Cardiac muscle cell (in vitro differentiated cells and primary cell): ENCODE data around the gene CDHR4. TPM values are rescaled to one million over a fixed set of nuclear protein-coding genes. Genes with fewer than 3 reads are reported as not detected.
A peak's percentile ranks its signal among the peaks of the same experiment; 100 is the strongest.
"Not testable (repeated sequence)": the region's sequence is repeated elsewhere in the genome, so short reads cannot be mapped to it uniquely, and the experiment has no call there.

ENCODE experiments used
- DNase-seq, 2 donors: peaks; one replicate each; pipeline versions ENCODE4 v3.0.0 to v3.0.0-alpha.2; 2010 to 2017; ENCODE audit warnings: low read depth in 1 of 2, low spot score in 1 of 2
- H3K27ac ChIP-seq: fragments of 200-600 bp; sonication (generic); 2 replicates; pipeline ENCODE4 v1.5.1; 2016
- H3K27me3 ChIP-seq: fragments of 200-600 bp; sonication (generic); 2 replicates; pipeline ENCODE4 v1.6.0; 2016; ENCODE audit warnings: control low read depth
- H3K36me3 ChIP-seq: fragments of 200-600 bp; sonication (generic); 2 replicates; pipeline ENCODE4 v1.5.1; 2016; ENCODE audit warnings: control low read depth
- H3K4me1 ChIP-seq: fragments of 200-600 bp; sonication (generic); 2 replicates; pipeline ENCODE4 v1.8.1; 2017; ENCODE audit warnings: low read depth, mild to moderate bottlenecking, mixed run types
- H3K4me3 ChIP-seq: fragments of 200-600 bp; sonication (generic); 2 replicates; pipeline ENCODE4 v1.5.1; 2016; ENCODE audit warnings: mild to moderate bottlenecking
- H3K9me3 ChIP-seq: fragments of 200-600 bp; sonication (generic); 2 replicates; pipeline ENCODE4 v1.5.1; 2017; ENCODE audit warnings: low read depth, mild to moderate bottlenecking, control low read depth
- CTCF ChIP-seq: IDR thresholded peaks from 2 replicates; pipeline ENCODE4 v1.5.1; 2012; ENCODE audit warnings: low read depth, mild to moderate bottlenecking, low read length
- polyA plus RNA-seq: library from polyadenylated mRNA; unstranded; fragments of >200 nt; fragmentation: Nextera tagmentation; extraction: Ambion mirVana; gene quantifications from 2 replicates; pipeline ENCODE4 v1.2.1, GENCODE V29; 2016
- total RNA-seq: library from RNA; depleted of rRNA; stranded (reverse); fragments of >200 nt; gene quantifications from 2 replicates; pipeline ENCODE4 v1.2.3, GENCODE V29; 2016

The CDHR4 gene
- total and polyA plus RNA-seq, 2 experiments from 2014 or later, result 0.27 TPM; not detected in 1

- no peak overlapping the region for H3K27ac ChIP-seq
- H3K36me3 ChIP-seq, result no peaks in the 10 kb centered on the region
Measured at GRCh38 chr3:49841126-49841696, 41.5 kb upstream of the CDHR4 start.

GRCh38 chr3:49840388-49840787 lies 40.7 kb upstream of the CDHR4 start:
- Histone ChIP-seq H3K36me3 (no peaks in the 10 kb centered on the region), H3K27ac (no peak overlapping the region), H3K4me3 (no peak overlapping the region), H3K4me1 (no peaks in the 10 kb centered on the region), H3K27me3 (no peaks in the 10 kb centered on the region), H3K9me3 (no peaks in the 10 kb centered on the region)
- no peak for TF ChIP-seq CTCF
- peak in 1 of 2 donors; percentile 11 for DNase-seq

More at GRCh38 chr3:49841126-49841696, 41.5 kb upstream of the CDHR4 start:
- peak; percentile 30 to 49 for DNase-seq
- no peaks in the 10 kb centered on the region for H3K27me3 ChIP-seq
- no peaks in the 10 kb centered on the region for H3K4me1 ChIP-seq
- no peak overlapping the region for H3K4me3 ChIP-seq
- H3K9me3 ChIP-seq, result no peaks in the 10 kb centered on the region
- TF ChIP-seq CTCF, result peak; percentile 48

- H3K27me3 ChIP-seq, result no peaks in the 10 kb centered on the region
- no peak overlapping the region for H3K4me3 ChIP-seq
- H3K4me1 ChIP-seq, result no peaks in the 10 kb centered on the region
- H3K27ac ChIP-seq, result no peak overlapping the region
- H3K9me3 ChIP-seq, result no peaks in the 10 kb centered on the region
- no peaks in the 10 kb centered on the region for H3K36me3 ChIP-seq
- TF ChIP-seq CTCF, result peak; percentile 91
- peak; percentile 83 to 89 for DNase-seq
Measured at GRCh38 chr3:49839193-49839809, 39.6 kb upstream of the CDHR4 start.

GRCh38 chr3:49831341-49831740 lies 31.7 kb upstream of the CDHR4 start:
- TF ChIP-seq CTCF, result no peak
- no peak overlapping the region for H3K27ac ChIP-seq
- no peaks in the 10 kb centered on the region for H3K36me3 ChIP-seq
- no peaks in the 10 kb centered on the region for H3K9me3 ChIP-seq
- H3K27me3 ChIP-seq, result no peaks in the 10 kb centered on the region
- H3K4me3 ChIP-seq, result no peak overlapping the region
- H3K4me1 ChIP-seq, result no peaks in the 10 kb centered on the region
- no peak for DNase-seq

GRCh38 chr3:49826016-49826415 lies 26.3 kb upstream of the CDHR4 start:
- Histone ChIP-seq H3K27me3 (no peaks in the 10 kb centered on the region), H3K36me3 (no peaks in the 10 kb centered on the region), H3K27ac (no peak overlapping the region), H3K4me3 (no peak overlapping the region), H3K4me1 (no peaks in the 10 kb centered on the region), H3K9me3 (no peaks in the 10 kb centered on the region)
- DNase-seq, result peak in 1 of 2 donors; percentile 7
- no peak for TF ChIP-seq CTCF

GRCh38 chr3:49823131-49823530 lies 23.5 kb upstream of the CDHR4 start:
- not testable (repeated sequence) for H3K27me3 ChIP-seq, H3K9me3 ChIP-seq, H3K36me3 ChIP-seq, H3K4me3 ChIP-seq, H3K4me1 ChIP-seq, H3K27ac ChIP-seq, DNase-seq
